Stromal cell of bone marrow (primary cell): ENCODE results near the gene VPS50.
"Not testable (repeated sequence)": the region's sequence is repeated elsewhere in the genome, so short reads cannot be mapped to it uniquely, and the experiment has no call there.

ENCODE experiments used
- DNase-seq: peaks from one replicate; pipeline ENCODE4 v3.0.0-alpha.2; 2012; ENCODE audit warnings: low read depth

VPS50 gene

GRCh38 chr7:93238748-93239147, 6.6 kb downstream of the VPS50 start:
- DNase-seq: no peak

- no peak for DNase-seq
Observed at GRCh38 chr7:93239824-93240223, 7.7 kb downstream of the VPS50 start.

GRCh38 chr7:93242106-93242505, 9.9 kb downstream of the VPS50 start:
- no peak for DNase-seq

GRCh38 chr7:93245525-93246432, 13.6 kb downstream of the VPS50 start:
- DNase-seq: peak; percentile 12

- DNase-seq: no peak
Observed at GRCh38 chr7:93249491-93250148, 17.5 kb downstream of the VPS50 start.

GRCh38 chr7:93258661-93259060, 26.5 kb downstream of the VPS50 start:
- DNase-seq: no peak

GRCh38 chr7:93262535-93262934, 30.4 kb downstream of the VPS50 start:
- DNase-seq: no peak

- no peak for DNase-seq
Observed at GRCh38 chr7:93265220-93265619, 33.1 kb downstream of the VPS50 start.

GRCh38 chr7:93279541-93279940, 47.4 kb downstream of the VPS50 start:
- DNase-seq: no peak

GRCh38 chr7:93284908-93285307, 52.7 kb downstream of the VPS50 start:
- DNase-seq: no peak

GRCh38 chr7:93293229-93293628, 61.1 kb downstream of the VPS50 start:
- no peak for DNase-seq

- DNase-seq: no peak
Observed at GRCh38 chr7:93298206-93298605, 66.0 kb downstream of the VPS50 start.

GRCh38 chr7:93298671-93299070, 66.5 kb downstream of the VPS50 start:
- no peak for DNase-seq

- DNase-seq: no peak
Observed at GRCh38 chr7:93301736-93302135, 69.6 kb downstream of the VPS50 start.

GRCh38 chr7:93307131-93307660, 75.0 kb downstream of the VPS50 start:
- peak; percentile 40 for DNase-seq

- DNase-seq: no peak
Observed at GRCh38 chr7:93307943-93308342, 75.8 kb downstream of the VPS50 start.

- DNase-seq: no peak
Observed at GRCh38 chr7:93310346-93310745, 78.2 kb downstream of the VPS50 start.

- DNase-seq: no peak
Observed at GRCh38 chr7:93314449-93314848, 82.3 kb downstream of the VPS50 start.

GRCh38 chr7:93315896-93316295, 83.7 kb downstream of the VPS50 start:
- no peak for DNase-seq

- no peak for DNase-seq
Observed at GRCh38 chr7:93316730-93317129, 84.6 kb downstream of the VPS50 start.

- no peak for DNase-seq
Observed at GRCh38 chr7:93320887-93321286, 88.7 kb downstream of the VPS50 start.

- not testable (repeated sequence) for DNase-seq
Observed at GRCh38 chr7:93326291-93326690, 94.1 kb downstream of the VPS50 start.

GRCh38 chr7:93327006-93327633, 95.0 kb downstream of the VPS50 start:
- peak; percentile 45 for DNase-seq
